ENCODE data around the gene MYO1D.
"Not testable (repeated sequence)": the region's sequence is repeated elsewhere in the genome, so short reads cannot be mapped to it uniquely, and the experiment has no call there.

Gene MYO1D

GRCh38 chr17:32854207-32854606, 22.7 kb downstream of the MYO1D start:
- DNase-seq = no peak

DNA sequence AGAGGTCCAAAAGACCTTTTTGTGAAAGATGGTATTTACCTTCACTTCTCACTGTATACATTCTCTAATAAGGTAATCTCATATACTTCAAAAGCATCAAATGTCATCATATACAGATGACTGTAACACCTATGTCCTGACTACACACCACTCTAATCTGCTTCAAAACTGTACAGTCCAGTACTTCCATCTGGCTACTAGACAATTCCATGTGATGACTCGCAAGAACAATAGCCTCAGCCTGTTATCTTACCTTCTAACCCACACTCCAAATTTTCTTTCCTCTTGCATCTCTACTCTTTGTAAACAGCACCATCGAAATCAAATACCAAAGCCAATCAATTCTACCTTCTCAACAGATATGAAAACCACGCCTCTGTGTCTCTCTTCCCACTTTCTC, 24.1 kb downstream of the MYO1D start:
- DNase-seq = no peak

- DNase-seq = no peak
Measured at GRCh38 chr17:32849879-32850278, 27.0 kb downstream of the MYO1D start.

DNA sequence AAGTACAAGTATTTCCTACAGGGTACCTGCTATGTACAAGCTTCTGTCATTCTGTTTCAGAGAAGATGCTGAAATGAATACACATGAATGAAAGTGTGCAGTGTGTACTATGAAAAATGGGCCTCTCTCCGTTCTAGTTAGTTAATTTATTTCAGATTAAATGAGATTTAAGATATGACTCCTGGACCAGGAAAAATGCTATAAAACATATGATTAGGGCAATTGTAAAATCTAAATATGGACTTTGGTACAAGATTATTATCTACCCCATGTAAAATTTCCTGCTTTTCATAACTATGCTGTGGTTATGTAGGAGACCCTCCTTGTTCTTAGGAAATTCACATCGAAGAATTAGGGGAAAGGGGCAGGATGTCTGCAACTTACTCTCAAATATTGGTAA, 28.9 kb downstream of the MYO1D start:
- DNase-seq = no peak

DNA sequence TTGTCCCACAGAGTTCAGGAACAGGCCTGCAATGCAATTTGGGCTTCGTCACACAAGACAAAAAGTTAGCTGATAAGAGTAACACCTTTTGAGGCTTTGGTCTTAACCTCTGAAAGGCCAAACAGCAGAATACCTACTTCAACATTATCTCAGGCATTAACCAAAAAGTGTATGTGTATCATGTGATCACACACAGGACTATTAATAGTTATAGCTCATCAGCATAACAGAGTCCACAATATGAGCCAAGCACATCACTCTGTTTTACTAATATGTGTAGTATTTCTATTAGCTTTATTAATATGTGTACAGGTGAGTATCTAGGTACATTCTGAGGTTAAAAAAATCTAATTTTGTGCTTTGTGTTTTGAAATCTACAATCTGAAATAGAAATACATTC, 30.8 kb downstream of the MYO1D start:
- DNase-seq = no peak

GRCh38 chr17:32840241-32840640, 36.7 kb downstream of the MYO1D start:
- no peak for DNase-seq

DNA sequence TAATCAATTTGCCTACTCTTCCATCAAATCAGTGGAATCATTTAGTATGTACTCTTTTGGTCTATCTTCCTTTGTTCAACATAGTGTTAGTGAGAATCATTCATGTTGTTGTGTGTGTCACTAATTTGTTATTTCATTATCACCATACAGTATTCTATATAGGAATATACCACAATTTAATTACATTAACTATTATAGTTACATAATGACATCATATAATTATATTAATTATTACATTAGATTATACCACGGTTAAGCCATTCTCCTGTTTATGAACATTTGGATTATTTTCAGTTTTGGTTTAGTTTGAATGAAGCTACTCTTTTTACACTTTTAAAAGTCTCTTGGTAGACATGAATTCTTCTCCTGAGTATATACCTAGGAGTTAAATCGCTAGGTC, 40.4 kb downstream of the MYO1D start:
- no peak for DNase-seq

DNA sequence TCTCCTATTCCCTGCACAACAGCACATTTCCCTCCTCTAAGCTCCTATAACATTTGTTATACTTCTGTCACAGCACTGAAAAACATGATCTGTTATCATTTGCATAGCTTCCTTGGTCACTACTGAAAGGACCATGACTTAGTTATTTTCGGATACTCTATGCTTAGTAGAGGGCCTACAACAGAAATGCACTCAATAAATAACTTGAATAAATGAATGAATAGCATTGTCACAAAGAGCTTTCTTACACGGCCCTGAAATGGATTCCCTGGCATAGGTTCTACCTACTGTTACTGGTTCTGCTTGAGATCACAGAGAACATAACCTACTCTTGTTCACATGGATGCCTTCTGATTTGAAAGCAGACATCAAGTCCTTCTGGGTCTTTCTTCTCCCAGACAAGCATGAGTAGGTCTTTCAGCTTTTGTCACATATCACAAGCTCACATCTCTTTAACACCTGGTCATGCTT, 41.6 kb downstream of the MYO1D start:
- DNase-seq = no peak

GRCh38 chr17:32834104-32834503, 42.8 kb downstream of the MYO1D start:
- no peak for DNase-seq

DNA sequence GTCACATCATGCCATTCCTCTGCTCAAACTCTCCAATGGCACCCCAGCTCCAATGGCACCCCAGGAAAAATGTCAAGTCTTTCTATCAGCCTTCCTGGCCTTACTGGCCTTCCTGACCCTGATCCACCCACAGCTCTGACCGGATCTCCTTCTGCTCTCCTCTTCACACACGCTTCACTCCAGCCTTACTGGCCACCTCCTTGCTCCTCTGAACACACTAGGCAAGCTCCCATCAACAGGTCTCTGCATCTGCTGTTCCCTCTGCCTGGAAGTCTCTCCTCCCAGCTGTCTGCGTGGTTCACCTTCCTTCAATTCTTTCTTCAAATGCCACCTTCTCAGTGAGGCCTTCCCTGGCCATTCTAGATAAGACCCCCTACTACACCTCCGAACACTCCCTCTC, 43.4 kb downstream of the MYO1D start:
- no peak for DNase-seq

- no peak for DNase-seq
Measured at GRCh38 chr17:32833076-32833475, 43.8 kb downstream of the MYO1D start.

DNA sequence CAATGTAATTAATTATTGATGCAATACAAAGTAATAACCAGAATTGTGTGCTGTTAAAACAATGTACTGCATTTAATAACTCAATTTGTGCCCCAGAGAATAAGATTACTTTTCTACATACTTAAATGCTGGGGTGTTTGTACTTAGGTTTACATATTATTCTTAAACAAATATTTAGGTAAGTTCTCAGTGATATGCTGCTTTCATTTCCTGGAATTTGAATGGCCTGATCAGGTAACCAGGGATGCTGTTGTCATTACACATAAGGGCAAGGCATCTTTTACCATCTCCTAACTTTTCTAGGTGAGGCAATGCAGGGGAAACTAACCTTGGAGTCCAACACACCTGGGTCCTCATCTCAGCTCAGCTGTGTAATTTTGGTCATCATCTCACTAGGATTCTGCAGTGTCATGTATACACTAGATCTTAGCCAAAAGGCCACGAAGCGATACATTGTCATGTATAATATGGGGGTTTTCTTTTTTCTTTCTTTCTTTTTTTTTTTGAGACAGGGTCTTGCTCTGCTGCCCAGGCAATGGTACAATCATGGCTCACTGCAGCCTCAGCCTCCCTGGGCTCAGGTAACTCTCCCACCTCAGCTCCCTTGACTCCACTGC, 45.2 kb downstream of the MYO1D start:
- no peak for DNase-seq

- DNase-seq = no peak
Measured at GRCh38 chr17:32831223-32831622, 45.7 kb downstream of the MYO1D start.

DNA sequence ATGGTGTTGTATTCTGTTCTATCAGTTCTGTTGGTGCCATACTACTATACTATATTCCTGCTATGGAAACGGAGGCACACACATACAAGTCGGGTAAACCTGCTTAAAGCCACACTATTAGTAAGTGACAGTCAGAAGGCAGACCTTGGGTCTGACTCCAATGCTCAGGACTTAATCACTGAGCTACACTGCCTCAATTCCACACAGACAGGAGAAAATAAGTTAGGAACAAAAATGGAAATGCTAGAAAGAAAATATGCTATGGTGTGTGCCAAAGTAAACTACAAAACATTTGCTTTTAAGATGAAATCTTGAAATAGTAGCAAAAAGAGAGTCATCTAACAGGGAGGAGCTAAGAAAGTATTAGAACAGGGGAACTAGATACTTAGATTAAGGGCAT, 48.1 kb downstream of the MYO1D start:
- DNase-seq = no peak

- no peak for DNase-seq
Measured at GRCh38 chr17:32827227-32827626, 49.7 kb downstream of the MYO1D start.

DNA sequence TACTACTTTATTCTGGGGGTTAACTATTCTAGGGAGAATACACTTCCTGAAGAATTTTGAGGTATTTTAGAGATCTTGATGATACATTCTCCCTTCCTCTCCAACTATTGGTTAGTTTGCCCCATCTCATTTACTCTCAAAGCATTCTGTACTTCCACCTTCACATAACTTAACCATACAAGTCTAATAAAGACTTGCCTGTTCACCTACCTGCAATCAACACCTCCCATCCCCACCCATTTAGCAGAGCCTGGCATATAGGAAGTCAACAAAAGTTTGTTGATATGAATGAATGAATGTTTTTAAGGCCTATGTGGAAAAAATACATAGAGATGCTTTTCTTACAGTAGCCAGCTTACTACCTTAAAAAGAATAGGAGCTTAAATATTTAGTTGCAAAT, 50.8 kb downstream of the MYO1D start:
- DNase-seq = no peak

DNA sequence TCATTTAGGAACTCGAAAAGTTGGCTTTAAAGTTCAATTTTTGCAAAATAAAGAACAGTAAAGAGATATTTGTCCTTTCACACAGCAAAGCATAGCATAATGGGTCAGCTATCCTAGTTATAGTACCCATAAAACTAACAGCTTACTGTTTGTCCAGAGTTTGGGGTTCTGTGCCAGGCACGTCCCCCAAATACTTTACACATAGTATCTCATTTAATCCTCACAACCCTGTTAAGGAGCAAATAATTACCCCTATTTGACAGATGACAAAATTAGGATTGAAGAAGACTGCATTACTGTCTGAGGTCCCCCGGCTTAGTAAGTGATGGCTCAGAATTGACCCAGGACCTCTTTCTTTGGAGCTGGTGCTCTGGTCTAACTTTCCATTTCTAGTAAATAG, 52.6 kb downstream of the MYO1D start:
- no peak for DNase-seq

DNA sequence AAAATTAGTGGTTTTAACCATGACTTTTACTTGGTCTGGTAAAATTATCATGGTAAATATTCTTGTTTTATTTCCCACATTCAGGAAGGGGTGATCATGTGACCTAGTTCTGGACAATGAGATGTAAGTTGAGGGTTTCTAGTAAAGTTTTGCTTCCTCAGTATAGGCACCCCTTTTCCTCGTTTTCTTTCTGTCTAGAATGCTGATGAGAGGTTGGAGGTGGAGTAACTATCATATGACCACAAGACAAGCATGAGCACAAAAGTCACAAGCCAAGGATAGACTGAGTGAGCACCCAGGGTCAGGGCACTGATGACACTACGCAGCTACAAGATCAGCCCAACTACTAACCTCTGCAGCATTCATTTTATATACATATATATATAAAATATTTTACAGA, 53.9 kb downstream of the MYO1D start:
- no peak for DNase-seq

- not testable (repeated sequence) for DNase-seq
Measured at GRCh38 chr17:32821987-32822934, 54.7 kb downstream of the MYO1D start.

- DNase-seq = no peak
Measured at GRCh38 chr17:32820440-32820839, 56.5 kb downstream of the MYO1D start.

- no peak for DNase-seq
Measured at GRCh38 chr17:32819787-32820186, 57.1 kb downstream of the MYO1D start.

GRCh38 chr17:32819035-32819434, 57.9 kb downstream of the MYO1D start:
- DNase-seq = no peak

DNA sequence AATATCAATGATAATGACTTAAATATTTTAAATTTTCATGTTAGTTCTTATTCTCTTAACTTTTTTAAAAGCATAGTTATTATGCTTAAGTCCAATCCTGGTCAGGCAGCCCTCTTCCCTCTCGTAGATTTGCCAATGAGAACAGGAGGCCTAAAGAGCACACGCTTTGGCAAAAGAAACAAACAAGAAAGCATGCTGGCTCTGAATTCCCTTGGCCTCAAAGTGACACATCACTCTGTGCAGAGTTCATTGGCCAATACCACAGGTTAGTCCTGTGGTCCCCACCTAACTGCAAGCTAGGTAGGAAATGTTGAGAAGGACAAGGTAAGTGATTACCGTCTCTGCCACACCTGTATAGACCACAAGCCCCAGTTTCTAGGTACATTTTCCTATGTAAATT, 61.5 kb downstream of the MYO1D start:
- no peak for DNase-seq

DNA sequence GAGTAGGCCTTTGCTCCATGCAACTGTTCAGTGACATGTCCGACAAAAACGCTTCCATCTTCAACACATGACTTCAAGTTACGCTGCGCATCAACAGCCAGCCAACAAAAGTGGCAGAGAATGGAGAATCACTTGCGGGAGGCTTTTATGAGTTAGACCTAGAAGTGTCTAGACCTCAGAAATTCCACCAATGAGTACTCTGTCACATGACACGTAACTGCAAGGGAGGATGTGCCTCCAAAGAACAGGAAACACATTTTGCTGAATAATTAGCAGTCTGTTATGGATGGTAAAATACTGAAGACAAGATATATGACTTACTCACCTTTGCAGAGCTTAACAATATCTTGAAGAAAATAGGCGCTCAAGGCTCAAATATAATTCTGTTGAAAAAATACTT, 62.1 kb downstream of the MYO1D start:
- DNase-seq = no peak
